GM21390 (cell line): ENCODE results near the gene TIMM10B.

Experiments used
- ATAC-seq: cut with Tn5 transposase; IDR thresholded peaks from one replicate; pipeline ENCODE4 v1.9.1; 2021; ENCODE audit not compliant: unreplicated experiment

Gene TIMM10B

GRCh38 chr11:6469599-6469998 lies 11.7 kb upstream of the TIMM10B start:
- ATAC-seq, result no peak

DNA sequence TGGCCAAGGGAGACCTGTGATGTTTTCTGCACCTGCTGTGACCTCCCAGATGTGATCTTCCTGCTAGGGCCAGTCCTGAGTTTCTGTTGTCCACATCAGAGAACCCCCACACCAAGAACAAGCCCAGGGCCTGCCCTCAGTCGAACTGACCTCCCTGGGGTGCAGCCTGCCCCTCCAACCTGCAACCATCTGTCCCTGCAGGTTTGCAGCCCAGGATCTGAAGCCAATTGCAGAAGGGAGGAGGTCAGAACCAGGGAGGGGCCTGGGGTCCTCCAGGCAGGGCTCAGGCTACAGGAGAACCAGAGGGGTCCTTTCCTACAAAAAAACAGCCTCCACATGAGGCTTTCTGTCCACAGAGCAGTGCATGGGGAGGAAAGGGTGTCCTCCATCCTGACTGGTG lies 8.4 kb upstream of the TIMM10B start:
- no peak for ATAC-seq

GRCh38 chr11:6473451-6474412 lies 7.6 kb upstream of the TIMM10B start, which contains the start of gene TRIM3:
Gene TRIM3, minus strand, starts transcription at chr11:6473941. Its CDS starts 8,246 bp downstream, at chr11:6465695.
- peak; percentile 68 for ATAC-seq

GRCh38 chr11:6474413-6474792 lies 6.9 kb upstream of the TIMM10B start:
- peak; percentile 1 for ATAC-seq

DNA sequence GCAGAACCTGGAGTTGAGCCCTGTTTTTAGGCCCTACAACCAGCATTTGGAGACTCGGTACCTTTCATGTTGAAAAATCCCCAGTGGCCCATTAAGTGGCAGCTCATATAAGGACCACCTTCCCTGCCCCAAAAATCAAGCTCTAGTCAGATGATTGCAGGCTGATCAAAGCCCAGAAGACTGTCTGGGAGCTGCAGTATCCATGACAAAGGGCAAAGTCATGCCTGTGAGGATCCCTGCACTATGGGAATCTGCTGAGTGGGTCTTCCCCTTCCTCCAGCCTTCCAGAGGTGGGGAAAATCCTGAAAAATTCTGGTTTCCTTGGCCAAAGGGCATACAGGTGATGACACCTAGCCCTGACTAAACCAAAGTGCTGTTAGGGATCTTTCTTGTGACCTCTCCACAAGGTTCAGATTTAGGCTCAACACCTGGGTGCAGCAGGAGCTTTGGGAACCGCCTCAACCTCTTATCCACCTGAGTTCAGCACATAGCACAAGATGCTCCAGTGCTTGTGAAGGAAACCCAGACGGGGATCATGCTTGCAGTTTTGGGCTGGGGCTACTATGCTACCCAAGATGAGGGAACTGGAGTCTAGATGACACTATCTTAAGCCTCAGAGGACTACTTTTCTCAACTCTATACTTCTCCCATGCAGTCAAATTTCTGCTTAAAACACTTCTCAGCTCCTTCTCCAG lies 6.3 kb upstream of the TIMM10B start:
- ATAC-seq, result no peak

DNA sequence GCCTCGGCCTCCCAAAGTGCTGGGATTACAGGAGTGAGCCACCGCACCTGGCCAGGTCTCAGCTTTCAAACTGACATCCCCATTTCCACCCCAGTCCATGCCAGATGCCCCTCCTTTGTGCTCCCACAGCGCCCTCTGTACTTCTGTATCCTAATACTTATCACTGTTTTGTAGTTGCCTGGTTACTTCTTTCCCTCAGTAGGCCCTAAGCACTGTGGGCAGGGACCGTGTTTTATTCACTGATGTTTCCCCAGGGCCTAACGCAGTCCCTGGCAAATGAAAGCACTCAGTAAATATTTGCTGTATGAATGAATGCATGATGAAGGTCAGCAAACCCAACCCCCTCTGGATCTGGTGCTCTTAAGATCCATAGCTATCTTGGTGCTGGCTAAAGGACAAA lies 5.4 kb upstream of the TIMM10B start:
- ATAC-seq, result no peak

DNA sequence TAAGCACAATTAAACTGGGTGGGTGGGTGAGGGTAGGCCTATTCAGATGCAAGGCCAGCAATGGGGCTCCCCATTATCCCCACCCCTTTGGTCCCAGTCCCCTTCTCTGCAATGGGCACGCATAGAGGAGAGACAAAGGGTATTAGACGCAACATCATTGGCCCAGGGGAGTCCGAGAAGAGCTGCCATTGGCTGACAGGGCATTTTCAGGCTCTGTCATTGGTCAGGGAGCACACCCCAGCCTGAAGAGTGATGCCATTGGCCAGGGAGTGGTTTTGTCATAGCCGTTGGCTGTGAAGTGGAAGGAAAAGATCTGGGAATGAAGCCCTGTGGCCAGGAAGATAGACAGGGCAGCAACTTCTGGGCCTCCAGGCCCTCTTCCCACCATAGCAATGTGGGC lies 4.7 kb upstream of the TIMM10B start:
- no peak for ATAC-seq

GRCh38 chr11:6480299-6480914 lies 894 bp upstream of the TIMM10B start:
- ATAC-seq, result no peak

- ATAC-seq, result no peak
Observed at GRCh38 chr11:6481924-6482275, 599 bp downstream of the TIMM10B start.

DNA sequence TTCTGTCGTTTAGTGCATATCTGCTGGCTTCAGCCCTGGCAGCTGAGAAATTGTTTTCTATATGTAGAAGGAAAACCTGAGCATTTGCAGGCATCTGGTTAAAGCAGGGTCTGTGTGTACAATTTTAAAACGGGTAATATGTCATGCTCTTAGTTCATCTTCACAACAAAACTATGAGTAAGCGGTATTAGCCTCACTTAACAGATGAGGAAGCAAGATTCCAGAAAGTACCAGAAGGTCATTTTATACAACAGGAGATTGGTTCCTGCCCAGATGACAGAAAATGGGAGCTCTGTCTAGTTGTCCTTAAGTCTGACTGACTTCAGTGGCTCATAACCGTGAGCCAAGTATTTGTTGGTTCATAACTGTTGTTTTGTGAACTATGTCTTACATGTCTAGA lies 1.1 kb downstream of the TIMM10B start:
- ATAC-seq, result no peak

- ATAC-seq, result no peak
Observed at GRCh38 chr11:6483015-6483414, 1.7 kb downstream of the TIMM10B start.

- ATAC-seq, result no peak
Observed at GRCh38 chr11:6485661-6486060, 4.4 kb downstream of the TIMM10B start.

GRCh38 chr11:6486256-6486655 lies 5.0 kb downstream of the TIMM10B start:
- ATAC-seq, result no peak

GRCh38 chr11:6486938-6487337 lies 5.6 kb downstream of the TIMM10B start:
- ATAC-seq, result no peak

DNA sequence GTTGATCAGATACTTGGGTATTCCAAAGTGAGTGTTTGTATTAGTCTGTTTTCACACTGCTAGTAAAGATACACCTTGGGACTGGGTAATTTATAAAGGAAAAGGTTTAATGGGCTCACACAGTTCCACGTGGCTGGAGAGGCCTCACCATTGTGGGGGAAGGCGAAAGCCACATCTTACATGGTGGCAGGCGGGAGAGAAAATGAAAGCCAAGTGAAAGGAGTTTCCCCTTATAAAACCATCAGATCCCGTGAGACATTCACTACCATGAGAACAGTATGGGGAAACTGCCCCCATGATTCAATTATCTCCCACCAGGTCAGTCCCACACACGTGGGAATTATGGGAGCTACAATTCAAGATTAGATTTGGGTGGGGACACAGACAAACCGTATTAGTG lies 7.0 kb downstream of the TIMM10B start:
- ATAC-seq, result no peak

- no peak for ATAC-seq
Observed at GRCh38 chr11:6488821-6489220, 7.5 kb downstream of the TIMM10B start.

GRCh38 chr11:6489306-6489705 lies 8.0 kb downstream of the TIMM10B start:
- no peak for ATAC-seq

DNA sequence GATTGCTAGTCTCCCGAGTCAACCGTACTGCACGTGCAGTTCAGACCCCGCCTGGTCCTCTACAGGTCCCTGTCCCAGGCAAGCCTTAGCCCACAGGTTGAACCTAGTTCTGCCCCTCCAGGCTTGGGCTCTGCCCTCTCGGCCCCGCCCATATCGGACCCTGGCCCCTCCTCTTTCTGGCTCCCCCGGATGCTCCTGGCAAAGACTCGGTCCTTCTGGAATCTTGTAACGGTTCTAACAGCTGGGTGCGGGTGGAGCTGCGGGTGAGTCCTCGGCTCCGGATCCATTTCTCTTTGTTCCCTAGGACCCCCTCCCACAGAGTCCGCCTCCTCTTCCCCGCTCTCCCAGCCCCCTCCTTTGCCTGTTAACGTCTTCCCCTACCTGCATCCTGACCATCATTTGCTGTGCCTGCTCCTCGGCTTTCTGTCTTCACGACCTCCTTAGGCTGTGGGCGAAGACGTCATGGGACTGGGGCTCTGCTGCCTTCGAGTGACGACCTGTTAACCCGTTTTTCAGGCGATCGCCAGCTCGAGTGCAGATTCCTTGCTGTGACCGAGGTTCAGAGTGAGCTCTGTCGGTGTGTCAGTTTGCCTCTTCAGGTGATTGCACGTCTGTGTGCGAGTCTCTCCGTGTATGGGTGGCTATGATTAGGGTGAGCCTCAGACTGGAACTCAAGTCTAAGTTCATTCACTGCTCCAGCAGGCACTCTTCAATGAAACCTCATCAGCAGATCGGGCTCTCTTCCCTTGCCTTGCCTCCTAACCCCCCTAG lies 16.0 kb downstream of the TIMM10B start, which contains the start of gene DNHD1:
DNHD1 (plus strand) TSS at position 212 of the 771 bp plus-strand sequence. CDS start 936 bp downstream, outside the sequence.
- ATAC-seq, result no peak

DNA sequence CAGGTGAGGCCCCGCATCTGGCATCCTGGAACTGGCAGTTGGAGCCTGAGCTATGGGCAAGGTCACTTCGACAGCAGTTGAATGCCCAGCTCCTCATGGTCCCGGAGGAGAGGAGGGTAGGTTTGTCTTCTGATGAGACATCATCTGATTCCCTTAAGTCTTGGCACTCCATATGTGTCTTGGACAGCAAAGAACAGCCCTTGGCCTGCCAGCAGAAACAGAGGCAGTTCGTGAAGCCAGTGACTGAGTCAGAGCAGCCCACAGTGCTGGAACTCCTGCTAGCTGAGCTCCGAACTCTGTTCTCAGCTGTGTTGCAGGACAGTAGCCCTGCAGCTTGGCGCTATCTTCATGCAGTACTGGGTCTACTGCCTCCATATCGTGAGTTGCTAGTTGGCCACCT lies 16.8 kb downstream of the TIMM10B start:
- ATAC-seq, result no peak

- ATAC-seq, result no peak
Observed at GRCh38 chr11:6498544-6498943, 17.2 kb downstream of the TIMM10B start.

DNA sequence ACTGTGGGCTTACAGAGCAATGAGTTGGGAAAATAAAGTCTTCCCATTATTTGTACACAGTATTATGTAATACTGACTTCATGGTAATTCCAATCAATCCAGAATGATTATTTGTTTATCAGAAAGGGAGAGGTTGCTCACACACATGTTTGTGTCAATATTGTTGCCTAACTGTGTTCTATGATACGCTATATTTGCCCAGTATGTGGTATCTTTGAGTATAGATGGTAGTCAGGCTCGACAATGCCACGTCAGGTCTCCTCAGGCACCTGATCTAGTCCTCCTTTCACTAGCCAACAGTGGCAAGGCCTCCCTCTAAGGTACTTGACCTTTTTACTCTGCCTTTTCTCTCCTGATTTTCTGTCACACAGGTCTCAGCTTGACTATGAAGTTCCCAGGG lies 21.1 kb downstream of the TIMM10B start:
- no peak for ATAC-seq
